HL-60 (cell line): Measurements from ENCODE around the gene F8.
"Not testable (repeated sequence)": the region's sequence is repeated elsewhere in the genome, so short reads cannot be mapped to it uniquely, and the experiment has no call there.

Experiments used
- CTCF ChIP-seq: IDR thresholded peaks from one replicate; pipeline ENCODE4 v1.5.1; 2011; ENCODE audit warnings: low read length, control low read depth, inconsistent platforms; ENCODE audit not compliant: insufficient read depth
- POLR2AphosphoS5 ChIP-seq: IDR thresholded peaks from 2 replicates; pipeline ENCODE4 v1.6.1; 2012; ENCODE audit warnings: low read depth
- REST ChIP-seq: IDR thresholded peaks from 2 replicates; pipeline ENCODE4 v1.6.1; 2012; ENCODE audit warnings: low read depth; ENCODE audit not compliant: insufficient replicate concordance
- SPI1 ChIP-seq: IDR thresholded peaks from 2 replicates; pipeline ENCODE4 v1.6.1; 2012; ENCODE audit warnings: low read depth, mild to moderate bottlenecking, borderline replicate concordance

- TF ChIP-seq POLR2AphosphoS5, CTCF, SPI1, REST: not testable (repeated sequence)
Observed at GRCh38 chrX:154817048-154817618, 205.4 kb downstream of the F8 start.
